Measurements from ENCODE around the gene SND1.

DNA sequence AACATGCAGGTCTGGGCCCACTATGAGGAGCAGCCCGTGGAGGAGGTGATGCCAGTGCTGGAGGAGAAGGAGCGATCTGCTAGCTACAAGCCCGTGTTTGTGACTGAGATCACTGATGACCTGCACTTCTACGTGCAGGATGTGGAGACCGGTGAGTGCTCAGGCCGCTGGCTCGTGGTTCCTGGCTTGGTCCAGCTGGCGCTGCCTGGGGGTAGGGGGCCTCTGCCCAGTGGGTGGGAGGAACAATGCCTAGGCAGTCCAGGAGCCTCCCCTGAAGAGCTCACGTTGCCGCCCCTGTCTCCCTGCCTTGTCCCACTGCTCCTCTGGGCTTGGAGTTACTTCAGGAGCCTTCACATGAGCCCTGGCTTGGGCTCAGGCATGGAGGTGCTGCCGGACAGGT is 429.4 kb downstream of the SND1 start:
- TF ChIP-seq, protein P1, sequence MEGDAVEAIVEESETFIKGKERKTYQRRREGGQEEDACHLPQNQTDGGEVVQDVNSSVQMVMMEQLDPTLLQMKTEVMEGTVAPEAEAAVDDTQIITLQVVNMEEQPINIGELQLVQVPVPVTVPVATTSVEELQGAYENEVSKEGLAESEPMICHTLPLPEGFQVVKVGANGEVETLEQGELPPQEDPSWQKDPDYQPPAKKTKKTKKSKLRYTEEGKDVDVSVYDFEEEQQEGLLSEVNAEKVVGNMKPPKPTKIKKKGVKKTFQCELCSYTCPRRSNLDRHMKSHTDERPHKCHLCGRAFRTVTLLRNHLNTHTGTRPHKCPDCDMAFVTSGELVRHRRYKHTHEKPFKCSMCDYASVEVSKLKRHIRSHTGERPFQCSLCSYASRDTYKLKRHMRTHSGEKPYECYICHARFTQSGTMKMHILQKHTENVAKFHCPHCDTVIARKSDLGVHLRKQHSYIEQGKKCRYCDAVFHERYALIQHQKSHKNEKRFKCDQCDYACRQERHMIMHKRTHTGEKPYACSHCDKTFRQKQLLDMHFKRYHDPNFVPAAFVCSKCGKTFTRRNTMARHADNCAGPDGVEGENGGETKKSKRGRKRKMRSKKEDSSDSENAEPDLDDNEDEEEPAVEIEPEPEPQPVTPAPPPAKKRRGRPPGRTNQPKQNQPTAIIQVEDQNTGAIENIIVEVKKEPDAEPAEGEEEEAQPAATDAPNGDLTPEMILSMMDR (IDR thresholded peaks at IDR 0.05; ENCODE audit: low read depth, low read length, poor library complexity, severe bottlenecking): no peak
- no peak for TF ChIP-seq EZH2phosphoT487 (IDR thresholded peaks at IDR 0.05; ENCODE audit: borderline replicate concordance, low read length)
